NCI-H1092 treated with DMSO at 0.1 percent for 48 hours (cell line): ENCODE data around the gene CEP83.

Source experiments
- DNase-seq: peaks from one replicate; lab custom pipeline; 2025; lab: John Stamatoyannopoulos, UW

CEP83 gene

GRCh38 chr12:94266796-94267536 lies 192.7 kb downstream of the CEP83 start:
- no peak for DNase-seq

GRCh38 chr12:94265966-94266745 lies 193.5 kb downstream of the CEP83 start:
- no peak for DNase-seq

- no peak for DNase-seq
These were observed 194.1 kb downstream of the CEP83 start for GRCh38 chr12:94265539-94265938.

- no peak for DNase-seq
These were observed 194.8 kb downstream of the CEP83 start for GRCh38 chr12:94264736-94265485.

GRCh38 chr12:94263905-94264561 lies 195.6 kb downstream of the CEP83 start:
- DNase-seq, result no peak

- DNase-seq, result no peak
These were observed 196.5 kb downstream of the CEP83 start for GRCh38 chr12:94263011-94263811.

- no peak for DNase-seq
These were observed 197.2 kb downstream of the CEP83 start for GRCh38 chr12:94262228-94263010.

- DNase-seq, result no peak
These were observed 197.9 kb downstream of the CEP83 start for GRCh38 chr12:94261786-94262185.

GRCh38 chr12:94261119-94261518 lies 198.5 kb downstream of the CEP83 start:
- no peak for DNase-seq

GRCh38 chr12:94260717-94261116 lies 198.9 kb downstream of the CEP83 start:
- no peak for DNase-seq

GRCh38 chr12:94260017-94260416 lies 199.7 kb downstream of the CEP83 start:
- no peak for DNase-seq

- DNase-seq, result no peak
These were observed 201.1 kb downstream of the CEP83 start for GRCh38 chr12:94258593-94258992.
